PC-3 (cell line): ENCODE data around the gene DHH. TPM values are rescaled to one million over a fixed set of nuclear protein-coding genes. Genes with fewer than 3 reads are reported as not detected.
A peak's percentile ranks its signal among the peaks of the same experiment; 100 is the strongest.

ENCODE experiments used
- ATAC-seq: fragments of 200-7000 bp; cut with Tn5 transposase; 2 replicates; pipeline ENCODE4 v1.9.1; 2020; ENCODE audit warnings: mild to moderate bottlenecking, moderate library complexity
- BruUV-seq: library from RNA; stranded (reverse); fragments of 400-500 nt; replicated peaks from 2 replicates; lab custom pipeline; 2021; lab: Mats Ljungman, UMichigan
- CTCF ChIA-PET: fragments of 300-600 bp; sonication (Branson Sonifier 250); formaldehyde crosslinking; loops from one replicate; lab custom pipeline; 2022; ENCODE audit warnings: antibody characterized with exemption; lab: Charles Lee
- POLR2A ChIA-PET: fragments of 300-600 bp; sonication (Branson Sonifier 250); formaldehyde crosslinking; loops from one replicate; lab custom pipeline; 2022; ENCODE audit warnings: antibody characterized with exemption; ENCODE audit not compliant: unreplicated experiment; lab: Charles Lee
- DNase-seq: peaks from one replicate; pipeline ENCODE4 v3.0.0-alpha.2; 2015
- H2AFZ ChIP-seq: fragments of 300-600 bp; sonication (generic); 2 replicates; pipeline ENCODE4 v1.6.0; 2016; ENCODE audit warnings: antibody characterized with exemption, low read length
- H3F3A ChIP-seq: fragments of 300-600 bp; sonication (generic); one replicate; pipeline ENCODE4 v1.6.0; 2017; ENCODE audit warnings: antibody characterized with exemption, low read length, control low read depth, mild to moderate bottlenecking; ENCODE audit not compliant: unreplicated experiment
- H3K27ac ChIP-seq: fragments of 300-600 bp; sonication (generic); 2 replicates; pipeline ENCODE4 v1.5.1; 2016; ENCODE audit warnings: mild to moderate bottlenecking, low read length
- H3K27me3 ChIP-seq: fragments of 300-600 bp; sonication (generic); 2 replicates; pipeline ENCODE4 v1.6.1; 2016; ENCODE audit warnings: low read length, mixed read lengths
- H3K36me3 ChIP-seq: fragments of 300-600 bp; sonication (generic); 2 replicates; pipeline ENCODE4 v1.6.1; 2016; ENCODE audit warnings: low read depth, mixed run types, low read length, mixed read lengths
- H3K4me1 ChIP-seq: fragments of 300-600 bp; sonication (generic); 2 replicates; pipeline ENCODE4 v1.5.1; 2016; ENCODE audit warnings: low read length; ENCODE audit not compliant: insufficient read depth
- H3K4me2 ChIP-seq: fragments of 300-600 bp; sonication (generic); 2 replicates; pipeline ENCODE4 v1.6.0; 2016; ENCODE audit warnings: low read length
- H3K4me3 ChIP-seq: fragments of 300-600 bp; sonication (generic); 2 replicates; pipeline ENCODE4 v1.5.1; 2016; ENCODE audit warnings: mild to moderate bottlenecking, low read length, mixed read lengths
- H3K79me2 ChIP-seq: fragments of 300-600 bp; sonication (generic); 2 replicates; pipeline ENCODE4 v1.6.1; 2017; ENCODE audit warnings: low read length, mixed read lengths
- H3K9ac ChIP-seq: fragments of 300-600 bp; sonication (generic); 2 replicates; pipeline ENCODE4 v1.6.0; 2016; ENCODE audit warnings: mild to moderate bottlenecking, low read length
- H3K9me2 ChIP-seq: fragments of 300-600 bp; sonication (generic); replicated peaks from 2 replicates; pipeline ENCODE4 v1.6.1; 2016; ENCODE audit warnings: mixed run types, low read length, mixed read lengths
- H3K9me3 ChIP-seq: fragments of 300-600 bp; sonication (generic); 2 replicates; pipeline ENCODE4 v1.6.1; 2016; ENCODE audit warnings: low read length, mixed read lengths
- H4K20me1 ChIP-seq: fragments of 300-600 bp; sonication (generic); 2 replicates; pipeline ENCODE4 v1.6.1; 2016; ENCODE audit warnings: low read length, mixed read lengths
- EZH2 ChIP-seq: fragments of 300-600 bp; sonication (generic); IDR thresholded peaks from one replicate; pipeline ENCODE4 v1.6.1; 2017; ENCODE audit warnings: antibody characterized with exemption, mild to moderate bottlenecking, low read length; ENCODE audit not compliant: unreplicated experiment
- EZH2phosphoT487 ChIP-seq: fragments of 300-600 bp; sonication (generic); IDR thresholded peaks from 2 replicates; pipeline ENCODE4 v1.6.1; 2018; ENCODE audit warnings: mild to moderate bottlenecking, antibody characterized with exemption, low read length, borderline replicate concordance
- intact Hi-C: fragments of 100-400 bp; cut with micrococcal nuclease; formaldehyde crosslinking; loops from 2 replicates; pipeline ENCODE4 v1.9.0; 2023
- total RNA-seq: library from RNA; depleted of rRNA; stranded (reverse); fragments of >200 nt; gene quantifications from 2 replicates; pipeline ENCODE4 v1.2.3, GENCODE V29; 2014
- TF ChIP-seq, protein P1 (sequence below): fragments of 300-600 bp; sonication (generic); conservative IDR thresholded peaks from 2 replicates; pipeline ENCODE4 v1.5.1; 2017; ENCODE audit warnings: antibody characterized with exemption, low read depth, mild to moderate bottlenecking, low read length

Gene DHH
- total RNA-seq, 1 experiment from 2014 or later = 0.04 TPM

- intact Hi-C loops = no loop called here
- TF ChIP-seq, protein P1, sequence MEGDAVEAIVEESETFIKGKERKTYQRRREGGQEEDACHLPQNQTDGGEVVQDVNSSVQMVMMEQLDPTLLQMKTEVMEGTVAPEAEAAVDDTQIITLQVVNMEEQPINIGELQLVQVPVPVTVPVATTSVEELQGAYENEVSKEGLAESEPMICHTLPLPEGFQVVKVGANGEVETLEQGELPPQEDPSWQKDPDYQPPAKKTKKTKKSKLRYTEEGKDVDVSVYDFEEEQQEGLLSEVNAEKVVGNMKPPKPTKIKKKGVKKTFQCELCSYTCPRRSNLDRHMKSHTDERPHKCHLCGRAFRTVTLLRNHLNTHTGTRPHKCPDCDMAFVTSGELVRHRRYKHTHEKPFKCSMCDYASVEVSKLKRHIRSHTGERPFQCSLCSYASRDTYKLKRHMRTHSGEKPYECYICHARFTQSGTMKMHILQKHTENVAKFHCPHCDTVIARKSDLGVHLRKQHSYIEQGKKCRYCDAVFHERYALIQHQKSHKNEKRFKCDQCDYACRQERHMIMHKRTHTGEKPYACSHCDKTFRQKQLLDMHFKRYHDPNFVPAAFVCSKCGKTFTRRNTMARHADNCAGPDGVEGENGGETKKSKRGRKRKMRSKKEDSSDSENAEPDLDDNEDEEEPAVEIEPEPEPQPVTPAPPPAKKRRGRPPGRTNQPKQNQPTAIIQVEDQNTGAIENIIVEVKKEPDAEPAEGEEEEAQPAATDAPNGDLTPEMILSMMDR = no peak
- TF ChIP-seq EZH2 (no peak), EZH2phosphoT487 (no peak)
- H3K4me1 ChIP-seq = peaks cover 23% of the 10 kb centered on the region
- H3K9me2 ChIP-seq = no peaks in the 10 kb centered on the region
- CTCF ChIA-PET = no interaction called here
- peak overlapping the region; percentile 93; the same call in 1 of the 2 replicates for H2AFZ ChIP-seq
- H3K4me3 ChIP-seq = peak overlapping the region; percentile 87
- peak overlapping the region; percentile 89 for H3K27ac ChIP-seq
- H4K20me1 ChIP-seq = peaks cover 51% of the 10 kb centered on the region
- no peaks in the 10 kb centered on the region for H3K27me3 ChIP-seq
- H3K36me3 ChIP-seq = peaks cover 7% of the 10 kb centered on the region
- POLR2A ChIA-PET = no interaction called here
- no peaks in the 10 kb centered on the region for H3K9me3 ChIP-seq
- H3F3A ChIP-seq = no peaks in the 10 kb centered on the region
- peaks cover 75% of the 10 kb centered on the region for H3K79me2 ChIP-seq
- no TSS peak for BruUV-seq
- DNase-seq = peak; percentile 22
- peak overlapping the region; percentile 93 for H3K4me2 ChIP-seq
- H3K9ac ChIP-seq = peak overlapping the region; percentile 99
- ATAC-seq = peak; percentile 4; the same call in 1 of the 2 replicates
Measured at GRCh38 chr12:49059299-49060171, 35.1 kb downstream of the DHH start.

- peaks cover 57% of the 10 kb centered on the region for H4K20me1 ChIP-seq
- H3K27ac ChIP-seq = no peak overlapping the region
- peak overlapping the region; percentile 87 for H3K4me3 ChIP-seq
- H3K9me3 ChIP-seq = no peaks in the 10 kb centered on the region
- peak overlapping the region; percentile 93 for H3K4me2 ChIP-seq
- peaks cover 12% of the 10 kb centered on the region for H3K36me3 ChIP-seq
- DNase-seq = no peak
- ChIA-PET POLR2A (no interaction called here), CTCF (no interaction called here)
- ATAC-seq = no peak
- H3K79me2 ChIP-seq = peaks cover 81% of the 10 kb centered on the region
- peaks cover 23% of the 10 kb centered on the region for H3K4me1 ChIP-seq
- H3K9ac ChIP-seq = peak overlapping the region; percentile 99
- intact Hi-C loops = no loop called here
- H3F3A ChIP-seq = no peaks in the 10 kb centered on the region
- TSS peak; percentile 25 for BruUV-seq
- no peaks in the 10 kb centered on the region for H3K9me2 ChIP-seq
- H3K27me3 ChIP-seq = no peaks in the 10 kb centered on the region
- H2AFZ ChIP-seq = no peak overlapping the region
- TF ChIP-seq EZH2 = no peak
- no peak for TF ChIP-seq EZH2phosphoT487
- TF ChIP-seq, protein P1 = no peak
Measured at GRCh38 chr12:49059045-49059298, 35.6 kb downstream of the DHH start.
